H1 (cell line): Measurements from ENCODE around the gene SNRK. TPM values are rescaled to one million over a fixed set of nuclear protein-coding genes. Genes with fewer than 3 reads are reported as not detected.

Experiments
- CTCF ChIA-PET: fragments of 300-600 bp; sonication (Branson Sonifier 250); formaldehyde crosslinking; loops from one replicate; lab custom pipeline; 2021; ENCODE audit not compliant: partially characterized antibody; lab: Charles Lee
- POLR2A ChIA-PET: fragments of 300-600 bp; sonication (Branson Sonifier 250); formaldehyde crosslinking; loops from one replicate; lab custom pipeline; 2021; ENCODE audit warnings: inconsistent platforms; ENCODE audit not compliant: partially characterized antibody; lab: Charles Lee
- DNase-seq, 2 experiments: peaks; one replicate each; pipeline versions ENCODE4 v3.0.0 to v3.0.0-alpha.2; 2010 to 2022; ENCODE audit warnings: low spot score in 2 of 2, low read depth in 1 of 2, mixed read lengths in 1 of 2
- FAIRE-seq: peaks from 2 replicates; lab custom pipeline; 2011; peaks lifted over from hg19 to GRCh38; lab: Jason Lieb, UNC
- H2AFZ ChIP-seq: 2 replicates; pipeline ENCODE4 v1.8.1; 2012; ENCODE audit warnings: low read length, inconsistent platforms
- H2AK5ac ChIP-seq: 2 replicates; pipeline ENCODE4 v1.6.1; 2013; ENCODE audit warnings: low read depth, low read length
- H2BK120ac ChIP-seq: replicated peaks from 2 replicates; pipeline ENCODE3; 2013; ENCODE audit warnings: low read depth, low read length, inconsistent platforms
- H2BK12ac ChIP-seq: 2 replicates; pipeline ENCODE4 v1.6.1; 2013; ENCODE audit warnings: low read depth, low read length
- H2BK15ac ChIP-seq: 2 replicates; pipeline ENCODE4 v1.6.1; 2013; ENCODE audit warnings: low read length
- H2BK20ac ChIP-seq: 2 replicates; pipeline ENCODE4 v1.6.1; 2013; ENCODE audit warnings: low read length
- H2BK5ac ChIP-seq: 2 replicates; pipeline ENCODE4 v1.6.1; 2013; ENCODE audit warnings: low read depth, low read length
- H3K14ac ChIP-seq: 2 replicates; pipeline ENCODE4 v1.6.1; 2013; ENCODE audit warnings: inconsistent platforms; ENCODE audit not compliant: insufficient read length
- H3K18ac ChIP-seq: 2 replicates; pipeline ENCODE4 v1.6.1; 2013; ENCODE audit warnings: low read length; ENCODE audit errors: extremely low read depth
- H3K23ac ChIP-seq: 2 replicates; pipeline ENCODE4 v1.6.1; 2013; ENCODE audit warnings: inconsistent platforms; ENCODE audit not compliant: insufficient read length
- H3K23me2 ChIP-seq: 2 replicates; pipeline ENCODE4 v1.6.1; 2013; ENCODE audit warnings: low read depth, low read length
- H3K27ac ChIP-seq: 2 replicates; pipeline ENCODE4 v1.6.1; 2011; ENCODE audit warnings: low read depth, low read length, inconsistent platforms
- H3K27me3 ChIP-seq, 4 experiments: replicated peaks in 1 of 4; 1 replicate in 1 of 4; 2 replicates in 3 of 4; pipeline versions ENCODE4 v1.6.1 to v1.8.1; 2011 to 2013; ENCODE audit warnings: low read length in 3 of 4, mild to moderate bottlenecking in 3 of 4, inconsistent platforms in 2 of 4, mixed read lengths in 2 of 4, moderate library complexity in 1 of 4; ENCODE audit not compliant: control insufficient read depth in 3 of 4, insufficient read depth in 3 of 4; ENCODE audit errors: extremely low read depth in 1 of 4
- H3K36me3 ChIP-seq, 4 experiments: 2 replicates each; pipeline versions ENCODE4 v1.6.1 to v1.8.1; 2011 to 2013; ENCODE audit warnings: mild to moderate bottlenecking in 4 of 4, low read length in 3 of 4, moderate library complexity in 2 of 4, control low read depth in 1 of 4, inconsistent platforms in 1 of 4; ENCODE audit not compliant: insufficient read depth in 4 of 4, control insufficient read depth in 2 of 4
- H3K4ac ChIP-seq: replicated peaks from 2 replicates; pipeline ENCODE3; 2013; ENCODE audit warnings: low read length, low read depth, mixed read lengths, inconsistent platforms; ENCODE audit not compliant: insufficient read length
- H3K4me1 ChIP-seq, 4 experiments: replicated peaks in 1 of 4; 1 replicate in 1 of 4; 2 replicates in 3 of 4; pipeline versions ENCODE4 v1.6.1 to v1.8.1; 2011 to 2013; ENCODE audit warnings: low read length in 3 of 4, inconsistent platforms in 2 of 4, mixed read lengths in 1 of 4; ENCODE audit not compliant: insufficient read depth in 4 of 4, control insufficient read depth in 3 of 4
- H3K4me2 ChIP-seq, 2 experiments: 2 replicates each; pipeline versions ENCODE4 v1.6.1 to v1.8.1; 2011 to 2013; ENCODE audit warnings: low read depth in 2 of 2, low read length in 2 of 2, control low read depth in 1 of 2, inconsistent platforms in 1 of 2, mild to moderate bottlenecking in 1 of 2; ENCODE audit not compliant: insufficient read depth in 1 of 2
- H3K4me3 ChIP-seq, 4 experiments: fragments of 200-600, 300-600 bp in 1 of 4; sonication (generic), shearing (Covaris generic), sonication (Bioruptor Twin) in 1 of 4; 2 replicates each; pipeline versions ENCODE4 v1.5.1 to v1.8.1; 2011 to 2016; ENCODE audit warnings: low read length in 4 of 4, low read depth in 3 of 4, control low read depth in 2 of 4, inconsistent platforms in 2 of 4, mild to moderate bottlenecking in 2 of 4, mixed read lengths in 1 of 4, moderate library complexity in 1 of 4; ENCODE audit not compliant: insufficient read depth in 2 of 4; ENCODE audit errors: extremely low read depth in 1 of 4
- H3K56ac ChIP-seq: replicated peaks from 2 replicates; pipeline ENCODE3; 2013; ENCODE audit warnings: low read depth, mild to moderate bottlenecking, mixed read lengths, low read length, inconsistent platforms; ENCODE audit not compliant: insufficient read length
- H3K79me1 ChIP-seq: 2 replicates; pipeline ENCODE4 v1.6.1; 2013; ENCODE audit warnings: low read depth, low read length, control low read depth
- H3K79me2 ChIP-seq, 2 experiments: 2 replicates each; pipeline versions ENCODE4 v1.6.1 to v1.8.1; 2012 to 2013; ENCODE audit warnings: low read length in 2 of 2, mild to moderate bottlenecking in 2 of 2, inconsistent platforms in 1 of 2; ENCODE audit not compliant: insufficient read depth in 2 of 2, control insufficient read depth in 1 of 2
- H3K9ac ChIP-seq, 4 experiments: replicated peaks in 1 of 4; 1 replicate in 1 of 4; 2 replicates in 3 of 4; pipeline versions ENCODE4 v1.6.1 to v1.8.1; 2011 to 2013; ENCODE audit warnings: low read depth in 3 of 4, low read length in 3 of 4, control low read depth in 2 of 4, mild to moderate bottlenecking in 2 of 4, moderate library complexity in 2 of 4, inconsistent platforms in 1 of 4; ENCODE audit errors: extremely low read depth in 1 of 4
- H3K9me3 ChIP-seq, 2 experiments: 2 replicates each; pipeline versions ENCODE4 v1.6.1 to v1.8.1; 2012 to 2013; ENCODE audit warnings: mild to moderate bottlenecking in 2 of 2, moderate library complexity in 2 of 2, control low read depth in 1 of 2, inconsistent platforms in 1 of 2, low read depth in 1 of 2, low read length in 1 of 2, mixed read lengths in 1 of 2; ENCODE audit not compliant: insufficient read depth in 2 of 2
- H4K20me1 ChIP-seq, 2 experiments: replicated peaks in 1 of 2; 2 replicates each; pipeline versions ENCODE3 to v1.8.1; 2011 to 2013; ENCODE audit warnings: inconsistent platforms in 2 of 2, low read length in 2 of 2, mild to moderate bottlenecking in 1 of 2; ENCODE audit not compliant: insufficient read depth in 2 of 2, control insufficient read depth in 1 of 2
- H4K5ac ChIP-seq: 2 replicates; pipeline ENCODE4 v1.6.1; 2013; ENCODE audit warnings: low read length, low read depth, mixed read lengths, inconsistent platforms; ENCODE audit not compliant: insufficient read length
- H4K8ac ChIP-seq: 2 replicates; pipeline ENCODE4 v1.8.0; 2013; ENCODE audit warnings: mild to moderate bottlenecking, moderate library complexity, low read length, inconsistent platforms; ENCODE audit not compliant: insufficient read depth; ENCODE audit errors: extremely low read depth
- H4K91ac ChIP-seq: replicated peaks from 2 replicates; pipeline ENCODE3; 2013; ENCODE audit warnings: low read length, mixed read lengths, inconsistent platforms; ENCODE audit not compliant: insufficient read length
- JUN ChIP-seq: IDR thresholded peaks from 2 replicates; pipeline ENCODE4 v1.6.1; 2011; ENCODE audit warnings: low read depth, mild to moderate bottlenecking, improper control_type of control experiment, low read length
- KDM5A ChIP-seq: fragments of 200-600 bp; IDR thresholded peaks from 2 replicates; pipeline ENCODE4 v1.7.1; 2012; ENCODE audit warnings: mild to moderate bottlenecking, low read length, inconsistent platforms, mixed read lengths
- MAFK ChIP-seq: IDR thresholded peaks from 2 replicates; pipeline ENCODE4 v1.6.1; 2012; ENCODE audit warnings: low read depth, mild to moderate bottlenecking, improper control_type of control experiment, low read length
- RFX5 ChIP-seq: IDR thresholded peaks from 2 replicates; pipeline ENCODE4 v1.6.1; 2011; ENCODE audit warnings: low read depth, low read length, improper control_type of control experiment, borderline replicate concordance
- RXRA ChIP-seq: IDR thresholded peaks from 2 replicates; pipeline ENCODE4 v1.6.1; 2011; ENCODE audit warnings: low read depth, mild to moderate bottlenecking, low read length, moderate library complexity; ENCODE audit not compliant: insufficient read depth
- SIN3A ChIP-seq, 2 experiments: IDR thresholded peaks in 1 of 2; conservative IDR thresholded peaks in 1 of 2; 2 replicates each; pipeline ENCODE4 v1.6.1; 2011 to 2012; ENCODE audit warnings: low read length in 2 of 2, improper control_type of control experiment in 1 of 2, low read depth in 1 of 2, mild to moderate bottlenecking in 1 of 2
- WGBS, 2 experiments: shearing (Covaris generic) in 1 of 2; methylation state at CpG; one replicate each; pipeline versions ENCODE4 v1.1.6 to v1.1.7; 2013 to 2015; ENCODE audit warnings: low lambda C conversion rate in 2 of 2, mixed read lengths in 2 of 2, inconsistent platforms in 1 of 2, low coverage in 1 of 2, missing lambda C conversion rate in 1 of 2; ENCODE audit not compliant: insufficient replicate concordance in 2 of 2, insufficient coverage in 1 of 2, insufficient read length in 1 of 2; ENCODE audit errors: extremely low coverage in 1 of 2, missing lambda C conversion rate in 1 of 2; 5-methylcytosine and 5-hydroxymethylcytosine counted together
- polyA plus RNA-seq, 7 experiments: library from polyadenylated mRNA; depleted of rRNA in 3 of 7; stranded (reverse) in 5 of 7; unstranded in 2 of 7; fragments of >200 nt in 5 of 7; fragments of 200-250 nt in 2 of 7; gene quantifications; 1 replicate in 5 of 7; 2 replicates in 1 of 7; 4 replicates in 1 of 7; pipeline versions ENCODE4 v1.2.1 to v1.2.3, GENCODE V29; 2011 to 2013; ENCODE audit warnings: missing spikeins in 2 of 7, mixed read lengths in 2 of 7
- total RNA-seq: library from RNA; stranded (reverse); fragmentation: NEBNext Ultra II Directional; extraction: Animal tissue kit (Norgen Biotek cat#: 25700); gene quantifications from 2 replicates; pipeline ENCODE4 v1.2.1, GENCODE V29; 2021

Gene SNRK
- total and polyA plus RNA-seq, 2 of the 8 experiments (the other 6 are each of a cell fraction or from before 2014, with no cell fraction given), result 4.4 to 11.7 TPM

DNA sequence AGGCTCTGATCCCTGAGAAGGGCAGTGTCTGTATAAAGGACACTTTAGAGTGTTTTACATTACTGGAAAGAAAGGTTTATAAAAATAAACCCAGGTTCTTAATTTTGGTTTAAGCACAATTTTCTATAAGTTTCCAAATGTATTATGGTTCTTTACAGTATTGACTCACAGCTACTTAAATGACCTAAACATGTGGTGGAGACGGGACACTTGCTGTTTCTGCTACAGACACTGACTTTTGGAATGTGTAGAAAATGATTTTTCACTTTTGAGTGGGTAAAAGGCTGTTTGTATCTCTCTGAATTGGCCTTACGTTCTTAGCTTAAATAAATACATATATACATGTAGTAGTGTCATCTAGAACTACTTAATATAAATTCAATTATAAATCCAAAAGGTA, 55.4 kb downstream of the SNRK start:
- H3K9ac ChIP-seq, result no peak overlapping the region
- no peak overlapping the region for H3K27ac ChIP-seq
- no peaks in the 10 kb centered on the region for H3K79me2 ChIP-seq
- no peaks in the 10 kb centered on the region for H4K20me1 ChIP-seq
- H2BK12ac ChIP-seq, result no peak overlapping the region
- peaks cover 0 to 25% (median 11%) of the 10 kb centered on the region in 4 experiments; a peak in 4 of 8 replicates for H3K36me3 ChIP-seq
- H2BK15ac ChIP-seq, result no peak overlapping the region
- no peak for TF ChIP-seq KDM5A
- TF ChIP-seq JUN, result no peak
- TF ChIP-seq SIN3A (conservative IDR thresholded peaks at IDR 0.05 in 1 of 2, IDR thresholded peaks at IDR 0.05 in 1 of 2; ENCODE audit: low read depth in 1 of 2, low read length in 2 of 2), result no peak
- TF ChIP-seq RXRA, result no peak
- TF ChIP-seq MAFK, result no peak
- TF ChIP-seq RFX5, result no peak
- H3K18ac ChIP-seq, result no peak overlapping the region
- no peak overlapping the region for H2AK5ac ChIP-seq
- CTCF ChIA-PET, result interaction anchor here (0.6 kb wide), 1 partner anchor 514 kb away, joined by 3 read pairs; no protein-coding TSS in a partner anchor
- no peak overlapping the region for H4K5ac ChIP-seq
- 86% methylated on average over 2 of the region's 2 CpGs; no CpG with 5 or more reads in 1 of the 2 experiments for WGBS, 2 experiments
- H3K79me1 ChIP-seq, result no peaks in the 10 kb centered on the region
- H2BK120ac ChIP-seq, result no peak overlapping the region
- no peak overlapping the region for H3K14ac ChIP-seq
- H2BK20ac ChIP-seq, result no peak overlapping the region
- no peak overlapping the region for H3K4me2 ChIP-seq
- no peak overlapping the region for H2AFZ ChIP-seq
- H3K4ac ChIP-seq, result no peak overlapping the region
- DNase-seq, result no peak
- no peak overlapping the region for H2BK5ac ChIP-seq
- H3K4me1 ChIP-seq, result peaks cover 0 to 12% (median 1%) of the 10 kb centered on the region in 4 experiments; a peak in 5 of 7 replicates
- FAIRE-seq, result no peak
- no peak overlapping the region for H3K56ac ChIP-seq
- H3K23ac ChIP-seq, result no peak overlapping the region
- H4K8ac ChIP-seq, result no peak overlapping the region
- peaks cover 12 to 17% of the 10 kb centered on the region in 2 experiments for H3K9me3 ChIP-seq
- H3K4me3 ChIP-seq, result no peak overlapping the region
- POLR2A ChIA-PET, result no interaction called here
- H3K23me2 ChIP-seq, result no peaks in the 10 kb centered on the region
- H3K27me3 ChIP-seq, result no peaks in the 10 kb centered on the region
- H4K91ac ChIP-seq, result no peak overlapping the region
